Adrenal gland (tissue), 12 donors: ENCODE results near the gene USP34. TPM values are rescaled to one million over a fixed set of nuclear protein-coding genes. Genes with fewer than 3 reads are reported as not detected.

Source experiments
- DNase-seq, 7 donors: peaks; one replicate each; pipeline ENCODE4 v3.0.0-alpha.2; 2019 to 2020
- H3K27ac ChIP-seq, 5 donors: fragments of 200-600 bp; sonication (generic) in 4 of 5; 1 replicate in 3 of 5; 2 replicates in 2 of 5; pipeline versions ENCODE4 v1.5.1 to v1.8.0; 2016 to 2020; ENCODE audit warnings: mild to moderate bottlenecking in 1 of 5
- H3K27me3 ChIP-seq: fragments of 200-600 bp; 2 replicates; pipeline ENCODE4 v1.8.0; 2021
- H3K36me3 ChIP-seq, 2 donors: fragments of 200-600 bp; replicated peaks in 1 of 2; 1 replicate in 1 of 2; 2 replicates in 1 of 2; pipeline versions ENCODE4 v1.5.1 to v1.8.0; 2018 to 2022
- H3K4me1 ChIP-seq, 2 donors: fragments of 200-600 bp; replicated peaks in 1 of 2; 1 replicate in 1 of 2; 2 replicates in 1 of 2; pipeline versions ENCODE4 v1.5.1 to v1.8.0; 2018 to 2021
- H3K4me3 ChIP-seq, 4 donors: fragments of 200-600 bp; sonication (generic) in 3 of 4; one replicate each; pipeline ENCODE4 v1.5.1; 2016 to 2018
- H3K9me3 ChIP-seq, 3 donors: fragments of 200-600 bp; sonication (generic) in 1 of 3; replicated peaks in 1 of 3; 1 replicate in 2 of 3; 2 replicates in 1 of 3; pipeline versions ENCODE4 v1.5.1 to v1.8.0; 2016 to 2021
- CTCF ChIP-seq, 6 experiments: fragments of 450-650 bp in 4 of 6; fragments of 200-600 bp in 2 of 6; sonication (generic) in 1 of 6; IDR thresholded peaks; 1 replicate in 5 of 6; 2 replicates in 1 of 6; pipeline versions ENCODE4 v1.5.1 to v1.8.0; 2016 to 2021; ENCODE audit warnings: antibody characterized with exemption in 6 of 6, mild to moderate bottlenecking in 2 of 6, moderate library complexity in 1 of 6
- POLR2A ChIP-seq, 2 donors: fragments of 450-650 bp; IDR thresholded peaks; one replicate each; pipeline ENCODE4 v1.6.1; 2017; ENCODE audit warnings: antibody characterized with exemption in 2 of 2, mild to moderate bottlenecking in 2 of 2, moderate library complexity in 1 of 2
- WGBS, 4 donors: extraction: QIAGEN DNeasy Blood & Tissue Kit in 2 of 4; methylation state at CpG; one replicate each; pipeline versions ENCODE4 v1.1.5 to v1.1.7; 2013 to 2017; 5-methylcytosine and 5-hydroxymethylcytosine counted together
- intact Hi-C, 2 donors: fragments of 100-400 bp; cut with DNase I; formaldehyde crosslinking; loops; one replicate each; pipeline versions ENCODE4 v1.14.1 to v1.15.0; 2022 to 2023
- polyA plus RNA-seq, 3 donors: library from polyadenylated mRNA; stranded (reverse); fragments of 200-250 nt in 2 of 3; fragments of 350-450 nt in 1 of 3; fragmentation: Illumina TruSeq in 1 of 3; extraction: RNeasy Lipid Tissue Mini Kit (QIAGEN cat#74804) in 1 of 3; gene quantifications; one replicate each; pipeline ENCODE4 v1.2.3, GENCODE V29; 2013 to 2014
- total RNA-seq, 9 donors: library from RNA; depleted of rRNA in 4 of 9; stranded (reverse); fragments of >200 nt in 4 of 9; fragments of 120-200 nt in 1 of 9; fragmentation: NEBNext Ultra II Directional in 1 of 9; extraction: Animal tissue kit (Norgen Biotek cat#: 25700) in 1 of 9; gene quantifications; one replicate each; pipeline versions ENCODE4 v1.1.0 to v1.2.4, GENCODE V29; 2013 to 2023
- donor health status: healthy with polysubstance abuse.
- donor health status: Bipolar disorder and iron deficiency.
- donor health status: DM: yes; HTN: yes; CAD: no.
- donor health status: DM: no; HTN: no; CAD: no.
- donor health status: DM: no; HTN: no; CAD: no.
- donor health status: DM: yes; HTN: yes; CAD: no.

Gene USP34
- total and polyA plus RNA-seq, 12 donors: 78.1 to 163 (median 99.2) TPM

GRCh38 chr2:61320181-61320580 is 150.7 kb downstream of the USP34 start:
- peaks cover 0 to 18% of the 10 kb centered on the region in 2 donors for H3K36me3 ChIP-seq

GRCh38 chr2:61318553-61318952 is 152.3 kb downstream of the USP34 start:
- peaks cover 0 to 8% of the 10 kb centered on the region in 2 donors for H3K36me3 ChIP-seq
- DNase-seq: no peak

More at GRCh38 chr2:61320181-61320580, 150.7 kb downstream of the USP34 start:
- 94 to 98% (median 95%) methylated on average over 3 of the region's 3 CpGs for WGBS, 4 donors
- intact Hi-C loops: no loop called here
- Histone ChIP-seq H3K9me3 (no peaks in the 10 kb centered on the region), H3K27me3 (no peaks in the 10 kb centered on the region), H3K4me1 (no peaks in the 10 kb centered on the region), H3K4me3 (no peak overlapping the region), H3K27ac (no peak overlapping the region)
- TF ChIP-seq CTCF (IDR thresholded peaks at IDR 0.05): no peak
- TF ChIP-seq POLR2A (IDR thresholded peaks at IDR 0.05): no peak
- no peak for DNase-seq

GRCh38 chr2:61295981-61296380 is 174.9 kb downstream of the USP34 start:
- WGBS, 4 donors: 89 to 97% (median 95%) methylated on average over 3 of the region's 3 CpGs
- no peaks in the 10 kb centered on the region for H3K27me3 ChIP-seq
- no peak for TF ChIP-seq POLR2A (IDR thresholded peaks at IDR 0.05)
- no peak for TF ChIP-seq CTCF (IDR thresholded peaks at IDR 0.05)
- DNase-seq: no peak
- no peak overlapping the region for H3K27ac ChIP-seq
- peaks cover 0 to 4% (median 0%) of the 10 kb centered on the region in 3 donors for H3K9me3 ChIP-seq
- H3K4me3 ChIP-seq: no peak overlapping the region
- peaks cover 0 to 17% of the 10 kb centered on the region in 2 donors for H3K36me3 ChIP-seq
- no peaks in the 10 kb centered on the region for H3K4me1 ChIP-seq
- intact Hi-C loops: no loop called here

More at GRCh38 chr2:61318553-61318952, 152.3 kb downstream of the USP34 start:
- intact Hi-C loops: no loop called here
- Histone ChIP-seq H3K4me1 (no peaks in the 10 kb centered on the region), H3K9me3 (no peaks in the 10 kb centered on the region), H3K27ac (no peak overlapping the region), H3K27me3 (no peaks in the 10 kb centered on the region), H3K4me3 (no peak overlapping the region)
- WGBS, 4 donors: 97 to 100% (median 97%) methylated on average over 1 of the region's 1 CpG
- TF ChIP-seq CTCF (IDR thresholded peaks at IDR 0.05) (no peak), POLR2A (IDR thresholded peaks at IDR 0.05) (no peak)

GRCh38 chr2:61291851-61292575 is 178.9 kb downstream of the USP34 start:
- Histone ChIP-seq H3K27ac (no peak overlapping the region), H3K9me3 (peaks cover 0 to 4% (median 0%) of the 10 kb centered on the region in 3 donors), H3K4me1 (no peaks in the 10 kb centered on the region), H3K27me3 (no peaks in the 10 kb centered on the region), H3K4me3 (no peak overlapping the region), H3K36me3 (peaks cover 0 to 14% of the 10 kb centered on the region in 2 donors)
- TF ChIP-seq POLR2A (IDR thresholded peaks at IDR 0.05) (no peak), CTCF (IDR thresholded peaks at IDR 0.05) (no peak)
- DNase-seq: no peak
- 73 to 92% (median 86%) methylated on average over 5 of the region's 5 CpGs for WGBS, 4 donors
- intact Hi-C loops: no loop called here
